PC-9 (cell line): ENCODE measurements around the gene ITPR3. TPM values are rescaled to one million over a fixed set of nuclear protein-coding genes. Genes with fewer than 3 reads are reported as not detected.
A peak's percentile ranks its signal among the peaks of the same experiment; 100 is the strongest.

Experiments
- BruUV-seq: library from RNA; stranded (reverse); fragments of 400-500 nt; replicated peaks from 2 replicates; lab custom pipeline; 2021; lab: Mats Ljungman, UMichigan
- CTCF ChIA-PET: fragments of 300-600 bp; sonication (Branson Sonifier 250); formaldehyde crosslinking; loops from one replicate; lab custom pipeline; 2022; ENCODE audit warnings: antibody characterized with exemption; lab: Charles Lee
- POLR2A ChIA-PET: fragments of 300-600 bp; sonication (Branson Sonifier 250); formaldehyde crosslinking; loops from one replicate; lab custom pipeline; 2022; ENCODE audit warnings: antibody characterized with exemption; ENCODE audit not compliant: unreplicated experiment; lab: Charles Lee
- DNase-seq, 2 experiments: peaks; one replicate each; pipeline versions ENCODE4 v3.0.0 to v3.0.0-alpha.2; 2015 to 2022; ENCODE audit warnings: mixed read lengths in 1 of 2
- H2AFZ ChIP-seq: fragments of 200-600 bp; sonication (generic); 2 replicates; pipeline ENCODE4 v1.8.1; 2017; ENCODE audit warnings: antibody characterized with exemption
- H3F3A ChIP-seq: fragments of 200-600 bp; sonication (generic); 2 replicates; pipeline ENCODE4 v1.8.1; 2017; ENCODE audit warnings: antibody characterized with exemption, mild to moderate bottlenecking, low read depth; ENCODE audit not compliant: insufficient read depth
- H3K27ac ChIP-seq: fragments of 200-600 bp; sonication (generic); 2 replicates; pipeline ENCODE4 v1.6.1; 2016; ENCODE audit warnings: mixed run types
- H3K27me3 ChIP-seq: fragments of 200-600 bp; sonication (generic); 2 replicates; pipeline ENCODE4 v1.6.1; 2016; ENCODE audit warnings: low read depth, mixed run types; ENCODE audit not compliant: insufficient read depth
- H3K36me3 ChIP-seq: fragments of 200-600 bp; sonication (generic); 2 replicates; pipeline ENCODE4 v1.6.1; 2016; ENCODE audit warnings: low read depth, mixed run types
- H3K4me1 ChIP-seq: fragments of 200-600 bp; sonication (generic); replicated peaks from 2 replicates; pipeline ENCODE4 v1.6.1; 2016; ENCODE audit warnings: mixed run types; ENCODE audit not compliant: insufficient read depth
- H3K4me2 ChIP-seq: fragments of 200-600 bp; sonication (generic); 2 replicates; pipeline ENCODE4 v1.6.1; 2017; ENCODE audit warnings: mixed run types
- H3K4me3 ChIP-seq: fragments of 200-600 bp; sonication (generic); 2 replicates; pipeline ENCODE4 v1.6.1; 2016; ENCODE audit warnings: mixed run types
- H3K79me2 ChIP-seq: fragments of 200-600 bp; sonication (generic); 2 replicates; pipeline ENCODE4 v1.6.1; 2017; ENCODE audit warnings: low read depth, mixed run types
- H3K9me2 ChIP-seq: fragments of 200-600 bp; sonication (generic); 2 replicates; pipeline ENCODE4 v1.8.1; 2017; ENCODE audit warnings: mild to moderate bottlenecking; ENCODE audit not compliant: insufficient read depth
- H3K9me3 ChIP-seq: fragments of 200-600 bp; sonication (generic); 2 replicates; pipeline ENCODE4 v1.8.1; 2016; ENCODE audit warnings: low read depth; ENCODE audit not compliant: insufficient read depth
- H4K20me1 ChIP-seq: fragments of 200-600 bp; sonication (generic); 2 replicates; pipeline ENCODE4 v1.8.1; 2017; ENCODE audit not compliant: insufficient read depth
- EZH2 ChIP-seq: fragments of 200-600 bp; sonication (generic); IDR thresholded peaks from 2 replicates; pipeline ENCODE4 v1.8.0; 2017; ENCODE audit warnings: antibody characterized with exemption, low read depth
- intact Hi-C: fragments of 100-400 bp; cut with micrococcal nuclease; formaldehyde crosslinking; loops from one replicate; pipeline ENCODE4 v1.10.0; 2022; ENCODE audit not compliant: unreplicated experiment
- total RNA-seq: library from RNA; stranded (reverse); gene quantifications from 2 replicates; pipeline ENCODE4 v1.2.3, GENCODE V29; 2021
- TF ChIP-seq, protein P1 (sequence below): fragments of 200-600 bp; sonication (generic); conservative IDR thresholded peaks from 2 replicates; pipeline ENCODE4 v1.6.1; 2017; ENCODE audit warnings: mixed run types, antibody characterized with exemption, mild to moderate bottlenecking, moderate library complexity

ITPR3 gene
- total RNA-seq, 1 experiment from 2014 or later: 86.9 TPM

DNA sequence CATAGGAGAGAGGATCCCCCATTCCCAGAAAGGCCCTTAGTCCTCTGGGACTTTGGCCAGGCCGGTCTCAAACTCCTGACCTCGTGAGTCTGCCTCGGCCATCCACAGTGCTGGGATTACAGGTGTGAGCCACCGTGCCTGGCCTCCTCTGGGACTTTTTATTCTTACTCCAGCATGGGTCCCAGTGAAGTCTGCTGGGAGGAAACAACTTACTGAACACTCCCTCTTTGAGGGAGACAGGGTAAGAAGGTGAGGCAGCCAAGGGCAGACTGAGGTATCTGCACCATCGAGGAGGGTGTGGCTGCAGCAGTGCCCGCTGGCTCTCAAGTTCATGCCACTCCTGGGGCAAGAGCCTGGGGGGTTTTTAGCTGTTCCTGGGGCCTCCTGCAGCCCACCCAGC, 43.4 kb upstream of the ITPR3 start:
- H3F3A ChIP-seq: peaks cover 14% of the 10 kb centered on the region
- DNase-seq: no peak
- no peak overlapping the region for H3K27ac ChIP-seq
- H3K36me3 ChIP-seq: no peaks in the 10 kb centered on the region
- no peaks in the 10 kb centered on the region for H3K9me3 ChIP-seq
- H3K4me2 ChIP-seq: no peak overlapping the region
- no peaks in the 10 kb centered on the region for H3K9me2 ChIP-seq
- H2AFZ ChIP-seq: no peak overlapping the region
- peaks cover 16% of the 10 kb centered on the region for H3K79me2 ChIP-seq
- peaks cover 15% of the 10 kb centered on the region for H3K4me1 ChIP-seq
- no peaks in the 10 kb centered on the region for H3K27me3 ChIP-seq
- H4K20me1 ChIP-seq: no peaks in the 10 kb centered on the region
- ChIA-PET POLR2A (no interaction called here), CTCF (no interaction called here)
- no TSS peak for BruUV-seq
- TF ChIP-seq, protein P1, sequence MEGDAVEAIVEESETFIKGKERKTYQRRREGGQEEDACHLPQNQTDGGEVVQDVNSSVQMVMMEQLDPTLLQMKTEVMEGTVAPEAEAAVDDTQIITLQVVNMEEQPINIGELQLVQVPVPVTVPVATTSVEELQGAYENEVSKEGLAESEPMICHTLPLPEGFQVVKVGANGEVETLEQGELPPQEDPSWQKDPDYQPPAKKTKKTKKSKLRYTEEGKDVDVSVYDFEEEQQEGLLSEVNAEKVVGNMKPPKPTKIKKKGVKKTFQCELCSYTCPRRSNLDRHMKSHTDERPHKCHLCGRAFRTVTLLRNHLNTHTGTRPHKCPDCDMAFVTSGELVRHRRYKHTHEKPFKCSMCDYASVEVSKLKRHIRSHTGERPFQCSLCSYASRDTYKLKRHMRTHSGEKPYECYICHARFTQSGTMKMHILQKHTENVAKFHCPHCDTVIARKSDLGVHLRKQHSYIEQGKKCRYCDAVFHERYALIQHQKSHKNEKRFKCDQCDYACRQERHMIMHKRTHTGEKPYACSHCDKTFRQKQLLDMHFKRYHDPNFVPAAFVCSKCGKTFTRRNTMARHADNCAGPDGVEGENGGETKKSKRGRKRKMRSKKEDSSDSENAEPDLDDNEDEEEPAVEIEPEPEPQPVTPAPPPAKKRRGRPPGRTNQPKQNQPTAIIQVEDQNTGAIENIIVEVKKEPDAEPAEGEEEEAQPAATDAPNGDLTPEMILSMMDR: no peak
- intact Hi-C loops: loop anchor here (2.0 to 10.0 kb wide), 3 partner anchors 151 to 293 kb away; partner anchors contain the start of genes PFDN6, TAPBP, WDR46 and ZBTB22
- H3K4me3 ChIP-seq: no peak overlapping the region

DNA sequence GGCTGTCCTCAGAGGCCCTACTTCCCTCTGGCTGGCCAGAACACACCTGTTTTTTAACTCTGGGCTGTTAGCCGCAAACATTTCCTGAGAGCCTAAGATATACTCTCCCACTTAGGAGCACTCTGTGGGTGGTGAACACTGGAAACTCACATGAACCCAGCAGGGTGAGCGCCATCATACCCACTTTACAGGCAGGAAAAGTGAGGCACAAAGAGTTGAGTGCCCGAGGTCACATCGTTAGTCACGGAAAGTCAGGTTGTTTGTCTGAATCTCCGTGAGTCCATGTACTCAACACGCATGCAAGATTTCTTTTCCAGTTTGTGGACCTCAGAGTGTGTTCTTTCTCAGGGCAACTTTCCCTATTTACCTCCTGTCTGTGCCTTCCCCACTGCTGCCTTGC, 43.0 kb upstream of the ITPR3 start:
- intact Hi-C loops: loop anchor here (2.0 to 10.0 kb wide), 3 partner anchors 151 to 293 kb away; partner anchors contain the start of genes PFDN6, TAPBP, WDR46 and ZBTB22
- POLR2A ChIA-PET: no interaction called here
- H3K4me2 ChIP-seq: peak overlapping the region; percentile 89; the same call in 1 of the 2 replicates
- H3F3A ChIP-seq: peaks cover 14% of the 10 kb centered on the region
- no peak overlapping the region for H3K4me3 ChIP-seq
- CTCF ChIA-PET: no interaction called here
- DNase-seq: no peak
- no peaks in the 10 kb centered on the region for H3K9me2 ChIP-seq
- H4K20me1 ChIP-seq: no peaks in the 10 kb centered on the region
- H3K36me3 ChIP-seq: no peaks in the 10 kb centered on the region
- TSS peak; percentile 0 for BruUV-seq
- peaks cover 15% of the 10 kb centered on the region for H3K4me1 ChIP-seq
- H3K27ac ChIP-seq: no peak overlapping the region
- no peaks in the 10 kb centered on the region for H3K9me3 ChIP-seq
- H2AFZ ChIP-seq: no peak overlapping the region
- TF ChIP-seq EZH2: no peak
- TF ChIP-seq, protein P1: no peak
- peaks cover 16% of the 10 kb centered on the region for H3K79me2 ChIP-seq
- no peaks in the 10 kb centered on the region for H3K27me3 ChIP-seq

DNA sequence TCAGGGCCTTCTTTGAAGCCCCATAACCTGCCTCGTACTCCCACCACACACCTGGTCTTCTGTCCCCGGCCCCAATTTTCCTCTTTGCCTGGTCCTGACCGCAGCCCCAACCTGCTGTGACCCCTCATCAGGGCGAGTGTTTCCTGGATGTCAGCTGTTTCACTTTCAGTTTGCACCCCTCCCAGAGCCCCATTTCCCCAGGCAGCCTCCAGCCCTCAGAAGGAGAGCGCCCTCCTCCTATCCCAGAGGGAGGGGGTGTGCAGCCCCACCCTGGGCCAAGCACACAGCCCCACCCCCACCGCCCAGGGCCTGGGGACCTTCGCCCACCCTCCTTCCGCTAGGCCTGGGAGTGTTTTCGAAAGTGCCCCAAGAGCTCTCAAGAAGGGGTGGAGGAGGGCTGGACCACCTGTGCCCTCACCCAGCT, 42.5 kb upstream of the ITPR3 start:
- H3K9me3 ChIP-seq: no peaks in the 10 kb centered on the region
- H3K27ac ChIP-seq: no peak overlapping the region
- POLR2A ChIA-PET: no interaction called here
- H3K79me2 ChIP-seq: peaks cover 16% of the 10 kb centered on the region
- intact Hi-C loops: loop anchor here (2.0 to 10.0 kb wide), 3 partner anchors 152 to 294 kb away; partner anchors contain the start of genes PFDN6, TAPBP, WDR46 and ZBTB22
- TF ChIP-seq, protein P1: no peak
- TF ChIP-seq EZH2: no peak
- no peaks in the 10 kb centered on the region for H4K20me1 ChIP-seq
- peak overlapping the region; percentile 89 for H3K4me2 ChIP-seq
- H3K4me3 ChIP-seq: peak overlapping the region; percentile 98; the same call in 1 of the 2 replicates
- H2AFZ ChIP-seq: no peak overlapping the region
- no peaks in the 10 kb centered on the region for H3K9me2 ChIP-seq
- peaks cover 14% of the 10 kb centered on the region for H3F3A ChIP-seq
- H3K27me3 ChIP-seq: no peaks in the 10 kb centered on the region
- CTCF ChIA-PET: no interaction called here
- H3K4me1 ChIP-seq: peaks cover 15% of the 10 kb centered on the region
- no TSS peak for BruUV-seq
- no peaks in the 10 kb centered on the region for H3K36me3 ChIP-seq
- DNase-seq: no peak
